HG03432 (cell line): ENCODE data around the gene ARHGAP20.
"Not testable (repeated sequence)": the region's sequence is repeated elsewhere in the genome, so short reads cannot be mapped to it uniquely, and the experiment has no call there.

Experiments used
- ATAC-seq: cut with Tn5 transposase; IDR thresholded peaks from one replicate; pipeline ENCODE4 v1.9.1; 2021; ENCODE audit warnings: mild to moderate bottlenecking, moderate library complexity; ENCODE audit not compliant: unreplicated experiment

ARHGAP20 gene

DNA sequence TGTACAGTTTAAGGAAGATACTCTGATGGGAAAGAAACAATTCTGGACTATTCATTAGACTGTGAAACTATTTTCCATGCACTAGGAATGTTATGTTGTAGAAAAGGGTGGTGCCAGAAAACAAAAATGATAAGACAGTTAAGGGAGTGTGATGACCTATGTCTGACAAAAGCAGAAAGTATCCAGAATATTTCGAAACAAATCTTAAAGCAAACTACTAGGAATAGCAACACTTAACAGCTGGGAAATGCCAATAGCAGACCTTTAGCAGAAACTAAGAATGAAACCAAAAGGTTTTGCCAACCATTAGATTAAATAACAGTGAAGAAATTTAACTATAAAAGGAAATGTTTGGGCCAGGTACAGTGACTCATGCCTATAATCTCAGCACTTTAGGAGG, 3.3 kb upstream of the ARHGAP20 start:
- no peak for ATAC-seq

DNA sequence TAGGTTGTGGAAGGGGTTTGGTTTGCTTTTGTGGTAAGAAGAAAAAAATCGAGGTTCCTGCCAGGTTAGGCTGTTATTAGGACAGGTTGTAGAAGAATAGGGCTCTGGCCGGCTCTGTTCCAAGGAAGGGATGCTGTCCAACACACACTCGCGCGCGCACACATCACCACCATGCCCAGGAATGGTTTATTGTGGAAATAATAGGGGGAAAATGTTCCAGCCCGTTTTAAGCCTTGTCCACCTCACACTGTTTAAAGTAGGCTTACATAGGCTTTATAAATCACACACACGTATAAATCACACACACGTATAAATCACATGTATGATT, 1.2 kb upstream of the ARHGAP20 start:
- no peak for ATAC-seq

DNA sequence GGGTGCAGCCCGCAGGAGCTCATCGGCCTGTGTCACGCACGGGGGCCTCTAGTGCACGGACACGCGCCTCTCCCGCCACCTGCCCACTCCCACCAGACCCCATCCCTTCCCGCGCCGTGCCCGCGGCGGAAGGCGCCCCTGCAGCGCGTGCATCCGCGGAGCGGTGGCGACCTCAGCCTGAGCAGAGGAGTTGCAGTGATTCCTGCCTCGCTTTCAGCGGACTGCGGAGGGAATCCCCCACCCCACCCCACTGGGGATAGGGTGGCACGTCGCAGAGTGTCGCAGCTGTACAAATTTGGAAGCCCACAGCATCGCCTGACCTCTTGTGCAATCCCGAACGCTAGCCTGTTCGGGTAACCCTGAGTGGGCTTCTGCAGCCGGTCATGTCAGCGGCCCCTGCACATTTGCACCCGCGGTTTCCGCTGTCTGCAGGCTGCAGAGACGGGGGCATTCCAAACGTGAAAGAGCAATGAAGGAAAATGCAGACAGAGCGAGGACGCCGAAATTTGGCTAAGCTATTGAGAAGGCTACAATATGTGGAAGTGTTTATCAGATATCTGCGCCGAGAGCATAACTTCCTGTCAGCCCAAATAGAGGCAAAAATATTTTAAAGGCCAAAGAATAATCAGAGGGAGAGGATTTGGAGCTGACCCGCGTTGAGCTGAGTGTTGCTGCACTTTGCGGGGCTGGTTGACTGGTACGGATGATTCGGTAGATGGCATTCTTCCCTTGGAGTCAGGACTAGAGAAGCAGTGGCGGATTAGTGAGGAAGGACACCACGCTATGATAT, 617 bp upstream of the ARHGAP20 start:
- ATAC-seq = peak; percentile 27

DNA sequence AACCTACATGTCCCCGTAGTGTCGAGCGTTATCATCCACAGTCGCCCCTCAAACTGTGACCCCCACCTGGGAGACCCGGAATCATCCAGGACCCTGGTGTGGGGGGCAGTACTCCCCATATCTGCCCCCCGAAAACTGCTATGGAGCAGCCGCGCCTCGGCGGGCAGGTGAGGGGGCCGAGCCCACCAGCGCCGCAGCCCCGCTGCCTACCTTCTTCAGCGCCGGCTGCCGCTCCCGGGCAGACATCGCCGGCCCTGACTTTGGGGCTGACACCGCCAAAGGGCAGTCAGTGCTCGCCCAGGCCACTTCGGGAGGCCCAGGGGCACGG, 825 bp downstream of the ARHGAP20 start:
- no peak for ATAC-seq

DNA sequence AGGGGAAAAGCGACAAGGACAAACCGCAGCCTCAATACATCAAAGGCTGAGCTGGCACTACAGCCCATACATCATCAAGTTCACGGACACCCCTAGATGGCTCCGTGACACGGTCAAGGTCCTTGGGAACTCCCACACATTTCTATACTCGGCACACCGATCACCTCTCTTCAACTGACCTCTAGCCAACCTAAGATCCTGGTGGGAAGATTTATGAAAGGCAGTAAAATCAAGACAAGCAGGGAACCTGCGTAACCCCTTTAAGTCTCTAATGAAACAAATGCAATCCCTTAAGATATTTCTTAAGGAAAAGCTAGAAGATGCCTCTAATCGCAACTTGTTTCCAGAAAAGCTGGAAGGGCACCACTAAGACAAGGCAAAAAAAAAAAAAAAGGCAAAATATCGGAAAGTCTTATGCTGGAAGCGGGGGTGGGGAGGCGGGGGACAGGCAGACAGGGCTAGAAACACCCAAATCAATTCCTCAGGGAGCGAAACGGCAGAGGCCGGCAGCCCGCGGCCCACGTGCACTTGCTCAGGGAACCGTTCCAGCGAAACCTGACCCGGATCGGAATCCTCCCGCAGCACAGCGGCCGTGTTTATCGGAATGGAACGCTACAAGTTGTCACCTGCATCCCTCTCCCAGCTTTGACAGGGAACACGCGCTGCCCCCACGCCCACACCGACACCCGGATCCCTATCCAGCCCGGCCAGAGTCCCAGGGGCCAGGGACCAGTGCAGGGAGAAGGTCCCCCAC, 1.4 kb downstream of the ARHGAP20 start:
- no peak for ATAC-seq

DNA sequence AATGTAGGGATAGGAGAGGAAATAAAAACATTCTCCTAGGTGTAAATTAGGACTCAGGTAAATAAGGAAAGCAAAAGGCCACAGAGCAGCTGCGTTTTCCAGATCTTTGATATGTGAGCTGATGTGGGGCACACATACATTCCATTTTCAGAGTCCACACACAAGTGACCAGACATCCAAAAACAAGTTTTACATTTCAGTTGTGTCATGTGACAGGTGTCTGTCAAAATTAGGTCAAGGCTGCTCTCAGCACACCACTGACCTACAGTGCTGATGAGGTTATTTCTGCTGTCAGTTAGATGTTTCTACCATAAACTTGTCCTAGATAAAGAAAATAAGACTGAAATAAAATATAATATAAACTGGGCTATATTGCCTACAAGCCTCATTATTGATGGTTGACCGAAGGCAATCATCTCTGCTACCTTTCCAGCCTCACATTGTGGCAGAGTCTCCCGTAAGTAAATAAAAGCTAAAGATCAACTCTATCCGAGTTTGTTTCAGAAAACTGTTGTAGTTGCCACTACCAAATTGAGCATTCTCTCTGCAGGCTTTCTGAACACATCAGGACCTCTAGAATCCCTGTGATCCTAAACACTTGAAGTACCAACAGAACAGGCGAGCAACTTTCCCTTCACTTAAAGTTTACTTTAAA, 7.9 kb downstream of the ARHGAP20 start:
- no peak for ATAC-seq

DNA sequence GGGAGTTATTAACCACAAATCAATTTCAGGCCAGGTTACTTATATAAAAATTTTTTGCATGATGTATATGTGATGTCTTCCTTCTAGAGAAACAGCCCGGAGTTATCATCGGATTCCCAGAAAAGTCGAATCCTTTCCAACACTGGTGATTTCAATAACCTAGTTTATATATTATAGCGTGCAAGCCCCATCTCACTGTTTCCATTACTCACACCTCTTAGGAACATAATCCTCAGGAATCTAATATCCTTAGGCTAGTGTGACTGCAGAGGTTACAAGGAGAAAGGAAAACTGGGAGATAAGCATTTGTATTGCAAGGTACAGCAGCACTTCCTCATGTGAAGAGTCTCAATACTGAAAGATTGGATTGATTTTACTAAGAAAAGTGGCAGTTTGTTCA, 20.3 kb downstream of the ARHGAP20 start:
- no peak for ATAC-seq

DNA sequence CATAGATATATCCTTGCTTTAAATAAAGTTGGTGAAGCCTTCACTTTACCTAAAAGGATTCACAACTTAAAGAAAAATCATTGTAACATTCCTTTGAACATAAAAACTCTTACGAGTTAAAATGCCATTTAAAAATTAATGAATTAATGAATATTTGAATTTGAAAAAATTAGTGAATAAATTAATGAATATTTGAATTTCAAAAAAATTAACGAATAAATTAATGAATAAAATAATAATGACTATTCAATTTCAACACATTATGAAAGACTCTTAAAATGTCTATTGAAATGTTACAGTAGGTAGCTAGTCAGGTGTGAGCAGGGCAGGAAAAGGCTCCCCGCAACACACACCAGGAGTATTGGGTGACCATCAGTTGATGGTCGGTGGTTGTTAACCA, 22.9 kb downstream of the ARHGAP20 start:
- no peak for ATAC-seq

DNA sequence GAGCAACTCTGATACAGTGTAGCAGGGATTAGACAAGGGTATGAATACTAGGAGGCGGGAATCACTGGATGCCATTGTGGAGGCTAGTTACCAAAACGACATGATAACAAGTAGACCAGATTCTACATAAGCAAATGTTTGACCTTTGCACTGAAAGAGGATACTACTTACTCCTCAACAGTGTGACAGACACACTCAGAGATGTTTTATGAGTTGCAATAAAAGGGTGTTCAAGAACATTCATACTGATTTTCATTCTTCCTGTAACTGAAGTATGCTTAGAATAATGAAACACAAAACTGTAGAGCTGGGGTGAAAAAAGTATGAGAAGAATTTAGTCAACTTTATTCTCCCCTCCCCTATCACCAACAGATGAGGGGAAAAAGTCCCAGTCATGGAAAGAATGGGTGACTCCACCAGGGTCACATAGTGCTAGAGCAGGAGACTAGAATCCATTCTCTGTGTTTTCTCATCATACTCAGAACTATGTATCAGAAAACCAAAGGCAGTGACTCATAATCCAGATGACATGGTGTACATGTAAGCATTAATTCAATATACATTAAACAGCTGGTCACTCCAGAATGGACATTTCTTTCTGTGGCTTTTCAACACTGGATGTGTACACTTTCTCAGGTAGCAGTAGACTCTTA, 32.8 kb downstream of the ARHGAP20 start:
- no peak for ATAC-seq

DNA sequence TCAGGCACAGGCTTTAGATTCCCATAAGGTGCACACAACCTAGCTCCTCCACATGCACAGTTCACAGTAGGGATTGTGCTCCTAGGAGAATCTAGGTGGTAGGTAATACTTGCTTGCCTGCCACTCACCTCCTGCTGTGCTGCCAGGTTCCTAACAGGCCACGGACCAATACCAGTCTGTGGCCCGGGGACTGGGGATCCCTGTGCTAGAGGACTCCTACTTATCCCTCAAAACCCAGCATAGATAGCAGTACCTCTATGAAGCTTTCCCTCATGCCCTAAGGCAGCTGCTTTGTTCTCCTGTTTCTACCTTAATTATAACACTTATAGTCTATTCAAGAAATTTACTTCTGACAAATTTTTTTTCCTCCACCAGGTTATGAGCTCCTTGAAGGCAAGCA, 36.7 kb downstream of the ARHGAP20 start:
- no peak for ATAC-seq

DNA sequence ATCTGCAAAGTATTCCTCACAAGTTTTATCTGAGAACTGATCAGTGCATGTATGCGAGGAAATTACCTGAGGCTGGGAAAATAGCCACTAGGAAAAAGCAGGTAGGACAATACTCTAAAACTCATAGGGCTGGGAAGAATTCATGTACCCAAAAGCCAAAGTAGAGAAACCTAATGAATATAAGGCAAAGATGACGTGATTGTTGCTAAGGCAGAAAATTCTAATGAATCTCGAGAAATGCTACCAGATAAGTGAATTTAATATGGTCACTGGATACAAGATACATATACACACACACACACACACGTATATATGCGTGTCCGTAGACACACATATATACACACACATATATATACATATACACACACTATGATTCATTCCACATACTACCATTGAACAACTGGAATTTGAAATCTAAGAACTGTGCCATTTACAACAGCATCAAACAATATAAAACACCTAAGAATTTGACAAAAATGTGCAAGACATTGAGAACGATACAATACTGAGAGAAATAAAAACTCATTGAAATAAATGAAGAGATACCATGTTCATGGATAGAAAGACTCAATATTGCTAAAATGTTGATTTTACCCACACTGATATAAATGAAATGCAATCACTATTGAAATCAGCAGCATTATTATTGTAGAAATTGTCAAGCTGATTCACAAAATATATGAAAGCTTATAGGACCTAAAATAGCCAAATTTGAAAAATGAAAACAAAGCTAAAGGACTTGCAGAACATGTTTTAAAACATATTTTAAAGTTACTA, 46.4 kb downstream of the ARHGAP20 start:
- ATAC-seq = no peak

DNA sequence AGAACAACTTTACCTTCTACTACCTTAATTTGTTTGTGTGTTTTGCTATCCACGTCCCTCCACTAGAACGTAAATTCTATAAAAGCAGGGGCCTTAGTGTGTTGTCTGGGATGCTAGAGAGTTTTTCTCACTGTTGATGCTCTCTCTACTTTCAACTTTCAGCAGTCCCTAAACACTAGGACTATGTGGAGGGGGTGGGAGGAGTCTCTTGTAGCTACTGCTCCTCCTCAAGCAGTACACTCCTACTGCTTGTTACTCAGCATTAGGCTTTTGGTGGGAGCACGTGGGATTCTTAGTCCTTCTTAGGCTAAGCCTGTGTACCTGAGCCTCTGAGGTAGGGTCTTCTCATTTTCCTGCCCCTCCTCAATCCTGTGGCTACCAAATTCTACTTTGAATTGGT, 56.3 kb downstream of the ARHGAP20 start:
- ATAC-seq = no peak

DNA sequence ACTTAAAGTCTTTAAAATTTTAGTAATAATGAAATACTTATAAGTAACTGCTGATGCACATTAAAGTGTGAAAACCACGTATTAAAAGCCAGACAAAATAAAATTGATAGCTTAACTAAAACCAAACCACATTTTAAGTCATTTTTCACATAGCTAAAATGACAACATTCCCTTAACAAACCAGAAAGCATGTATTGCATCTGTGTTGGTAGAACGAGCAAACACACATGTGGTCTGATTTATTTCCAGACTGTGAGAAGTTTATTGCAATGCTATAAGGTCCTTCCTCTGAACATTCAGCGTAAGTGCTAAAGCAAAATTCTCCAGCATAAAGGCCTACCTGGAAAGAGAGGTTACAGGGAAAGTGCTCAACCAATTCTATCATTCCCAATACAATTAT, 57.8 kb downstream of the ARHGAP20 start:
- ATAC-seq = no peak

DNA sequence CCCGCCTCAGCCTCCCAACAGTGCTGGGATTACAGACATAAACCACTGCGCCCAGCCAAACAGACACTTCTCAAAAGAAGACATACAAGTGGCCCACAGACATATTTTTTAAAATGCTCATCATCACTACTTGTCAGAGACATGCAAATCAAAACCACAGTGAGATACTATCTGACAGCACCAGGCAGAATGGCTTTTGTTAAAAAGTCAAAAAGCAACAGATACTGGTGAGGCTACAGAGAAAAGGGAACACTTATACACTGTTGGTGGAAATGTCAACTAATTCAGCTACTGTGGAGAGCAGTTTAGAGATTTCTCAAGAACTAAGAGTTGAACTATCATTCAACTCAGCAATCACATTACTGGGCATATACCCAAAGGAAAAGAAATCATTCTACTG, 67.0 kb downstream of the ARHGAP20 start:
- no peak for ATAC-seq

DNA sequence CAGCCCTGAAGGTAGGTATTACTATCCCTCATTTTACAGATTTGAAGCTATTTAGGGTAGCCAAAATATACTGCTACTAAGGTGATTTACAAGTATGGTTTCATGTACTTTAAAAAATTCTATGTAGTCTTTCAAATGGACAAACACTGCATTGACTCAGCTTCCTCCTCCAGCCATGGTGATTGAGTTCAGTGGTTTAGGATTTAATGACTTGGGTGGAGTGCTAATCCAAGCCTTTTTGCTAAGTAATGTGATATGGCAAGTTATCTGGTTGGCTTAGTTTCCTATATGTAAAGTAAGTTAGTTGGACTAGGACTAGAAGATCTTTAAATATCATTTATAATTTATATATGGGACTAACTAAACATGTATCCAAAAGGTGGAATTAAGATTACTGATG, 77.9 kb downstream of the ARHGAP20 start:
- no peak for ATAC-seq

DNA sequence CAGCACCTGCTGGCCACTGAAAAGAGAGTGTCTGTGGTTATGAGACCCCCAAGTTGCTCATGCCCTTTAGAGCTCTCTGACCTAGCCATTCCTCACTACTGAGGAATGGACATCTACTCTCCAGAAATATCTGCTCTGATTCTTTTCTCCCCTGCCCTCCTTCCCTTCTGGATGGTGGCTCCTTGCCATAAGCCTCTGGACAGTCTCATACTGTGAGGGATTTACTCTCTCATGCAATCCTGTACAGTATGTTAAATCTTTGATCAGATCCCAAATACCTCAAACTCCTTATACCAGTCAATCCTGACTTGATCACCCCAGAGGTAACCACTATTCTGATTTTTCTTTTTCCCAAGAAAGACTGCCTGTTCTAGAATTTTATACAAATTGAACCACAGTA, 80.7 kb downstream of the ARHGAP20 start:
- ATAC-seq = no peak

DNA sequence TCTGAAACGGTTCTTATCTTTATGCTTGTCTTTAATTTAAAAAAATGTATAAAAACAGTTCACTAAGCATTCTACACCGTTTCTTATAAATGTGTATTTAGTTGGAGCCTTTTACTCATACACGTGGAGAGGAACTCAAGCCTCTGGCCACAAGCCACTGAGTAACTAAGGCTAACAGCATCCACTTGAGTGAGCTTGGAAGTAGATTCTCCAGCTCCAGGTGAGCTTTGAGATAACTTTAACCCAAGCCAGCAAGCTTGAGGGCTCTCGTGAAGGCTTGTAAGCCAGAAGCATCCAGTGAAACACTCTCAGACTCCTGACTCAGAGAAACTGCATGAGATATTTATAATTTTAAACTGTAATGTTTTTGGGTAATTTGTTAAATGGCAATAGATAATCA, 82.6 kb downstream of the ARHGAP20 start:
- ATAC-seq = no peak

DNA sequence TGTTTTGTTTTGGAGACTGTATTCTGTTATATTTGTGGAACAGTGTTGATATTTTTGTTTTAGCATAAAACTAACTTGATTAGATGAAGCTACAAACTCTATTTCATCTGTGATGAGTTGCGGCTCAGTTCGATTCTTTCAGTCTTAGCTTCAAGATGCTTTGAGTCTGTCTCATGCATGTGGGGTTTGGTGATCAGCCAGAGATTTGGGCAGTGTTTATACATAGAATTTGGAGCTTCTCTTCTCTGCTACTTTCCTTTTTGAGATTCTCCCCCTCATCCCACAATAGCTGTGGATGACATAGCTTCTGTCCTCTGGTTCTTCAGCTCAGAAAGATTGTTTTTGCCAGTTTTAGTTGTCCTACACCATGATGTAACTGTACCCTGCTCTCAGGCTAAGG, 90.4 kb downstream of the ARHGAP20 start:
- no peak for ATAC-seq

DNA sequence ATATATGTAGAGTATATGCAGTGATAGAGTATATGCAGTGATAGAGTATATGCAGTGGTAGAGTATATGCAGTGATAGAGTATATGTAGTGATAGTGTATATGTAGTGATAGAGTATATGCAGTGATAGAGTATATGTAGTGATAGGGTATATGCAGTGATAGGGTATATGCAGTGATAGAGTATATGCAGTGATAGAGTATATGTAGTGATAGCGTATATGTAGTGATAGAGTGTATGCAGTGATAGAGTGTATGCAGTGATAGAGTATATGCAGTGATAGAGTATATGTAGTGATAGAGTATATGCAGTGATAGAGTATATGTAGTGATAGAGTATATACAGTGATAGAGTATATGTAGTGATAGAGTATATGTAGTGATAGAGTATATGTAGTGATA, 92.9 kb downstream of the ARHGAP20 start:
- not testable (repeated sequence) for ATAC-seq

DNA sequence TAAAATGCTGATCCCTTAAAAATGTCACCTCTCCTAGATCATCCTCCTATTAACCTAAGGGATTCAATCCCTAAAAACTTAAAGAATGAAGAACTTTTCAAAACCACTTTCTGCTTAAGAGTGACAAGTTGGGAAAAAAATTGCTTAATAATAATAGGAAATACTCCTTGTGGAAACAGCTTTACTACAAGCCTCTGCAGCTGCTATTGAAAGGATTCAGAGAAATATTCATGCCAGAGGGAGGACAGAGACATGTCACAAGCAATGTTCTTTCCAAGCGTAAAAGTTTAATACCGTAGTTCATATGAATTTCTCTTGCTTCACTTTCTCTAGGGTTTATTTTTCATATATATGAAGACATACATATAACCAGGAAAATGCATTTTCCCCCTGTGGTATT, 98.2 kb downstream of the ARHGAP20 start:
- no peak for ATAC-seq
